Breast epithelium (tissue), 4 donors: ENCODE data around the gene SMARCA1. TPM values are rescaled to one million over a fixed set of nuclear protein-coding genes. Genes with fewer than 3 reads are reported as not detected.

Experiments
- DNase-seq, 2 donors: peaks; one replicate each; pipeline ENCODE4 v3.0.0-alpha.2; 2019; ENCODE audit warnings: low spot score in 2 of 2
- H3K27ac ChIP-seq, 2 donors: fragments of 200-600 bp; sonication (generic) in 1 of 2; one replicate each; pipeline ENCODE4 v1.5.1; 2016 to 2019; ENCODE audit warnings: mild to moderate bottlenecking in 1 of 2
- H3K27me3 ChIP-seq, 2 donors: fragments of 200-600 bp; sonication (generic) in 1 of 2; one replicate each; pipeline versions ENCODE4 v1.5.1 to v1.6.0; 2017 to 2019; ENCODE audit warnings: control low read depth in 1 of 2, mild to moderate bottlenecking in 1 of 2
- H3K36me3 ChIP-seq: fragments of 200-600 bp; one replicate; pipeline ENCODE4 v1.5.1; 2019
- H3K4me1 ChIP-seq, 2 donors: fragments of 200-600 bp; sonication (generic); one replicate each; pipeline ENCODE4 v1.5.1; 2016 to 2019; ENCODE audit warnings: control low read depth in 1 of 2
- H3K4me3 ChIP-seq, 3 donors: fragments of 200-600 bp; sonication (generic); 1 replicate in 2 of 3; 2 replicates in 1 of 3; pipeline ENCODE4 v1.5.1; 2016 to 2019; ENCODE audit warnings: mild to moderate bottlenecking in 3 of 3, moderate library complexity in 2 of 3
- H3K9me3 ChIP-seq, 2 donors: fragments of 200-600 bp; sonication (generic) in 1 of 2; one replicate each; pipeline ENCODE4 v1.5.1; 2016 to 2019; ENCODE audit warnings: control low read depth in 1 of 2
- CTCF ChIP-seq, 3 donors: fragments of 450-650 bp; IDR thresholded peaks; one replicate each; pipeline ENCODE4 v1.5.1; 2016 to 2017; ENCODE audit warnings: antibody characterized with exemption in 3 of 3, mild to moderate bottlenecking in 3 of 3, moderate library complexity in 3 of 3
- POLR2A ChIP-seq: fragments of 450-650 bp; IDR thresholded peaks from one replicate; pipeline ENCODE4 v1.6.1; 2016; ENCODE audit warnings: antibody characterized with exemption, mild to moderate bottlenecking, moderate library complexity
- POLR2AphosphoS5 ChIP-seq, 3 donors: sonication (generic); formaldehyde crosslinking; IDR thresholded peaks; one replicate each; pipeline ENCODE4 v1.6.1; 2017; ENCODE audit warnings: antibody characterized with exemption in 3 of 3
- intact Hi-C: fragments of 100-400 bp; cut with DNase I; formaldehyde crosslinking; loops from one replicate; pipeline ENCODE4 v1.15.1; 2023; ENCODE audit warnings: low total_unique reads
- total RNA-seq, 3 donors: library from RNA; depleted of rRNA; stranded (reverse); fragments of >200 nt; gene quantifications; one replicate each; pipeline ENCODE4 v1.1.0, GENCODE V29; 2016

SMARCA1 gene
- total RNA-seq, 3 donors from 2014 or later = 29.5 to 34.4 (median 33.4) TPM

GRCh38 chrX:129449148-129449547 is 74.1 kb downstream of the SMARCA1 start:
- Histone ChIP-seq H3K4me1 (no peaks in the 10 kb centered on the region), H3K36me3 (no peaks in the 10 kb centered on the region), H3K27me3 (peaks cover 0 to 3% of the 10 kb centered on the region in 2 donors), H3K27ac (no peak overlapping the region), H3K4me3 (no peak overlapping the region), H3K9me3 (no peaks in the 10 kb centered on the region)
- no peak for DNase-seq
- intact Hi-C loops = no loop called here
- TF ChIP-seq CTCF (IDR thresholded peaks at IDR 0.05) (no peak), POLR2A (no peak), POLR2AphosphoS5 (IDR thresholded peaks at IDR 0.05) (no peak)

DNA sequence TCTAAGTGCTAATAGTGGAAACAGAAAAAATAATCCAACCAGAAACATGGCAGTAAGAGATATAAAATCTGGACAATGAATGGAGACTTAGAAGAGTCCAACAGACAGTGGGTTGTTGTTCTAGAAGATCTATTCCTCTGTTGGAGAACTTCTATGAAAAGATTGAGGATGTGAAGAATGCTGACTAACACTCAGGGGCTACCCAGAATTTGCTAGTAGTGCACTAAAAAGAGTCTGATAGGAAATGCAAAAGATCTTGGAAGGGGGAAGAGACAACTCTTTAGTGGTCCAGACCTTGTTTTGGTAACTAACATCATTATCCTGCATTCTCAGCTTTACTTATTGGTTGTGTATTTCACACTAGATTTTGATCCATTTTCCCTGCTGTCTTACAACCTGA is 77.9 kb downstream of the SMARCA1 start:
- intact Hi-C loops = no loop called here
- H3K9me3 ChIP-seq = no peaks in the 10 kb centered on the region
- H3K36me3 ChIP-seq = no peaks in the 10 kb centered on the region
- H3K27me3 ChIP-seq = peaks cover 0 to 7% of the 10 kb centered on the region in 2 donors
- TF ChIP-seq POLR2AphosphoS5 (IDR thresholded peaks at IDR 0.05) = no peak
- no peak overlapping the region for H3K27ac ChIP-seq
- no peak for DNase-seq
- H3K4me1 ChIP-seq = no peaks in the 10 kb centered on the region
- no peak overlapping the region for H3K4me3 ChIP-seq

GRCh38 chrX:129433945-129434344 is 89.3 kb downstream of the SMARCA1 start:
- Histone ChIP-seq H3K27ac (no peak overlapping the region), H3K4me1 (no peaks in the 10 kb centered on the region), H3K36me3 (no peaks in the 10 kb centered on the region), H3K27me3 (peaks cover 0 to 6% of the 10 kb centered on the region in 2 donors), H3K4me3 (no peak overlapping the region), H3K9me3 (no peaks in the 10 kb centered on the region)
- DNase-seq = no peak
- no peak for TF ChIP-seq CTCF (IDR thresholded peaks at IDR 0.05)
- no peak for TF ChIP-seq POLR2AphosphoS5 (IDR thresholded peaks at IDR 0.05)
- no peak for TF ChIP-seq POLR2A
- intact Hi-C loops = no loop called here

DNA sequence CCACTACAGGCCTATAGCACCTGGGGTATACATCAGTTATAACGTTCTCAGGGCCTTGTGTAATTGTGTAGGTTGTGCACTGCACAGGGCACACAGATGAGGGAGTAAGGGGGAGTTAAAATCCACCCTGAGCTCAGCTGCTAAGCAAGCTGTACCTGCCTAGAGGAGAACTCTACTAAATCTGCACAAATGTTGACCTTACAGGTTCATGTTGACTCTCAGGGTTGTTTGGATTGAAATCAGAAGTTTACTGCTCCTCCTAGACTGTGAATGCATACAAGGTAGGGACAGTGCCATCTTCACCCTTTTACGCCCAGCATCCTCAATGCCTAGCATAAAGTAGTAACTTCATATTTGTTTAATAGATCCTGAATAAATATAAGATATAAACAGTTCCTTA is 89.8 kb downstream of the SMARCA1 start:
- TF ChIP-seq POLR2AphosphoS5 (IDR thresholded peaks at IDR 0.05) = no peak
- no peak for TF ChIP-seq POLR2A
- TF ChIP-seq CTCF (IDR thresholded peaks at IDR 0.05) = no peak
- Histone ChIP-seq H3K4me3 (no peak overlapping the region), H3K27ac (no peak overlapping the region), H3K36me3 (no peaks in the 10 kb centered on the region), H3K9me3 (no peaks in the 10 kb centered on the region), H3K27me3 (peaks cover 0 to 6% of the 10 kb centered on the region in 2 donors), H3K4me1 (no peaks in the 10 kb centered on the region)
- DNase-seq = no peak
- intact Hi-C loops = no loop called here

GRCh38 chrX:129427267-129427666 is 96.0 kb downstream of the SMARCA1 start:
- Histone ChIP-seq H3K27me3 (peaks cover 0 to 12% of the 10 kb centered on the region in 2 donors), H3K4me1 (no peaks in the 10 kb centered on the region), H3K27ac (no peak overlapping the region), H3K9me3 (peaks cover 0 to 18% of the 10 kb centered on the region in 2 donors), H3K36me3 (no peaks in the 10 kb centered on the region), H3K4me3 (no peak overlapping the region)
- TF ChIP-seq POLR2A (no peak), POLR2AphosphoS5 (IDR thresholded peaks at IDR 0.05) (no peak), CTCF (IDR thresholded peaks at IDR 0.05) (no peak)
- no peak for DNase-seq
- intact Hi-C loops = no loop called here

DNA sequence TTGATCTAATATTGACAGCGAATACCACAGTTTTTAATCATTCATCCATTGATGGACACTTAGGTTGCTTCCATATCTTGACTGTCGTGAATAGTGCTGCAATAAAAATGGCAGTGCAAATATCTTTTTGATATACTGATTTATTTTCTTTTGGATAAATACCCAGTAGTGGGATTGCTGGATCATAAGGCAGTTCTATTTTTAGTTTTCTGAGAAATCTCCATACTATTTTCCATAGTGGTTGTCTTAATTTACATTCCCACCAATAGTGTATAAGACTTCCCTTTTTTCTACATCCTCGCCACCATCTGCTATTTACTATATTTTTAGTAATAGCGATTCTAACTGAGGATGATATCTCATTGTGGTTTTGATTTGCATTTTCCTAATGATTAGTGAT is 100.1 kb downstream of the SMARCA1 start:
- no peaks in the 10 kb centered on the region for H3K36me3 ChIP-seq
- H3K27ac ChIP-seq = no peak overlapping the region
- no peak for DNase-seq
- peaks cover 0 to 12% of the 10 kb centered on the region in 2 donors for H3K27me3 ChIP-seq
- H3K4me1 ChIP-seq = no peaks in the 10 kb centered on the region
- no peak overlapping the region for H3K4me3 ChIP-seq
- TF ChIP-seq POLR2A (no peak), CTCF (IDR thresholded peaks at IDR 0.05) (no peak), POLR2AphosphoS5 (IDR thresholded peaks at IDR 0.05) (no peak)
- intact Hi-C loops = no loop called here
- H3K9me3 ChIP-seq = peaks cover 0 to 45% of the 10 kb centered on the region in 2 donors
